Activated T-helper 17 cell treated with anti-CD3 and anti-CD28 coated beads, Interleukin-2, amount 50 U/mL, for 72 hours (primary cell): ENCODE measurements around the gene ZNF592. TPM values are rescaled to one million over a fixed set of nuclear protein-coding genes. Genes with fewer than 3 reads are reported as not detected.
"Not testable (repeated sequence)": the region's sequence is repeated elsewhere in the genome, so short reads cannot be mapped to it uniquely, and the experiment has no call there.

Experiments
- ATAC-seq: fragments of 150-1000 bp; cut with Tn5 transposase; replicated peaks from 2 replicates; pipeline ENCODE4 v1.10.0; 2021; ENCODE audit warnings: mild to moderate bottlenecking, moderate library complexity
- H3K27ac Mint-ChIP-seq: one replicate; pipeline ENCODE4 v1.8.0; 2022; ENCODE audit warnings: mixed read lengths
- H3K27me3 Mint-ChIP-seq: one replicate; pipeline ENCODE4 v1.8.0; 2022; ENCODE audit warnings: mixed read lengths
- H3K36me3 Mint-ChIP-seq: one replicate; pipeline ENCODE4 v1.8.0; 2022; ENCODE audit warnings: low read depth, mild to moderate bottlenecking, mixed read lengths
- H3K4me1 Mint-ChIP-seq: one replicate; pipeline ENCODE4 v1.8.0; 2022; ENCODE audit warnings: mixed read lengths
- H3K4me3 Mint-ChIP-seq: one replicate; pipeline ENCODE4 v1.8.0; 2022; ENCODE audit warnings: mild to moderate bottlenecking, mixed read lengths
- H3K9me3 Mint-ChIP-seq: one replicate; pipeline ENCODE4 v1.8.0; 2022; ENCODE audit warnings: mixed read lengths
- total RNA-seq, 2 donors: library from RNA; stranded (reverse); gene quantifications; one replicate each; pipeline ENCODE4 v1.2.3, GENCODE V29; 2022

Gene ZNF592
- total RNA-seq, 2 donors from 2014 or later: 23.8 to 36.8 TPM

DNA sequence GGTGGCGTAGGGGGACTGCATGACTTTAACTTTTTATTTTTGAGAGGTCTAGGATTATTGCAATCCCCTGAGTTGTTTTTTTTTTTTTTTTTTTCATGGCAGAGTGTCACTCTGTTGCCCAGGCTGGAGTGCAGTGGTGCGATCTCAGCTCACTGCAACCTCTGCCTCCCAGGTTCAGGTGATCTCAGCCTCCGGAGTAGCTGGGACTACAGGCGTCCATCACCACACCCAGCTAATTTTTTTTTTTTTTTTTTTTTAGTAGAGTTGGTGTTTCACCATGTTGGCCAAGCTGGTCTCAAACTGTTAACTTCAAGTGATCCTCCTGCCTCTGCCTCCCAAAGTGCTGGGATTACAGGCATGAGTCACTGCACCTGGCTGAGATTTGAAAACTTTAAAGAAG, 6.5 kb downstream of the ZNF592 start:
- not testable (repeated sequence) for H3K9me3 Mint-ChIP-seq, H3K27me3 Mint-ChIP-seq, ATAC-seq, H3K4me3 Mint-ChIP-seq, H3K27ac Mint-ChIP-seq
- Mint-ChIP-seq H3K4me1 (peaks cover 38% of the 10 kb centered on the region), H3K36me3 (peaks cover 27% of the 10 kb centered on the region)

DNA sequence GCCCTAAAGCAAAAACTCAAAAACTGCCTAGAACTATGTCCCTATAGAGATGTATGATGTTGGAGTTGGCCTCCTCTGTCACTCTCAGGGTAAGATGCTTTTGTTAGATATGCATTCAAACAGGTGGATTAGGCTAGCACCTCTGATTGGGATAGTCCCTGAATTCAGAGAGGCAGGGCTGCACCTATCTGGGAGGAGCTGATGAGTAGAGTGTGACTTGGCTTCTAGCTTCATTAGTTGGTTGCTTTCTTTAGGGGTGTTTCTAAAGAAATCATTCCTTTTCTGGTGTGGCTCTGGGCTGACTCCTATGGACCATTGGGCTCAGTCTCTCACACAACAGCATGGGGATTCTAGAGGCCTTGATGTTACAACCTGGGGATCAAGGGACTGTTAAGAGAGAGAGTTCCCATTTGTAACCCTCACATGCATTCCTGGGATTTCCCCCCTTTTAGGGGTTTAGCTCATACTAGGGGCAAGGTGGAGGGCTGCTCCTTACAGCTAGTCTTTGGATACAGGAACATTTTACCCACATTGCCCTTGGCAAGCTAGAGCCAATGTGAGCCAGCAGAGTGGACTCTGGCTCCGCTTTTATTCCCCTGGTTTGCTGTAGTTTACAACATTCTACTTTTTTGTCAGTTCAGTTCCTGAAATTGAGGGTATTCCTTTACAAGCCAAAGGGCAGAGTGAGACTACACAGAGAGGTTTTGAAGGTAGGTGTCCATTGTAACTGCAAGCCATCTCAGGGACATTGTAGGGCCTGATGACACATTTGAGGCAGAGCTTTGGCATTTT, 7.5 kb downstream of the ZNF592 start:
- Mint-ChIP-seq H3K27ac (peak overlapping the region; percentile 45), H3K9me3 (no peaks in the 10 kb centered on the region)
- ATAC-seq: peak; percentile 31

DNA sequence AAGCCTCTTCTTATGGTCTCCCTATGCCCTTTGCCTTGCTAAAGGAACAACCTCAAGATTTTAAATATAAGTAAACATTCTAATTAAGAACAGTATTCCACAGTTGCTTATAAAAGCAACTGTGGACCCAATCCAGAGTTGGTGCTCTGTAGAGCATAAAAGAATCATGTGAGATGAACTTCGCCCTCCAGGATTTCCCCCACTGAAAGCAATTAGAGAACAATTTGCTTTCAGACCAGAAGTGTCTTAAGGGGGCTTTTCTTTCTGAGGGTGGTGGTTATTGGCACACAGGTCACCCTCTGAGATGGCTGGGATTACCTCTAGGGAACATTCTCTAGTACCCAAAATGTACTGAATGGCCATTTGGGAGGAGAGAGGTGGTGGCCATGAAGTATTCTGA, 10.6 kb downstream of the ZNF592 start:
- ATAC-seq: no peak
- peaks cover 2% of the 10 kb centered on the region for H3K36me3 Mint-ChIP-seq
- peaks cover 14% of the 10 kb centered on the region for H3K4me1 Mint-ChIP-seq
- H3K27me3 Mint-ChIP-seq: no peaks in the 10 kb centered on the region
- peak overlapping the region; percentile 34 for H3K4me3 Mint-ChIP-seq
- no peaks in the 10 kb centered on the region for H3K9me3 Mint-ChIP-seq
- no peak overlapping the region for H3K27ac Mint-ChIP-seq

More for the DNA sequence above, 7.5 kb downstream of the ZNF592 start:
- peaks cover 30% of the 10 kb centered on the region for H3K4me1 Mint-ChIP-seq
- peaks cover 20% of the 10 kb centered on the region for H3K36me3 Mint-ChIP-seq
- no peak overlapping the region for H3K4me3 Mint-ChIP-seq
- H3K27me3 Mint-ChIP-seq: no peaks in the 10 kb centered on the region

DNA sequence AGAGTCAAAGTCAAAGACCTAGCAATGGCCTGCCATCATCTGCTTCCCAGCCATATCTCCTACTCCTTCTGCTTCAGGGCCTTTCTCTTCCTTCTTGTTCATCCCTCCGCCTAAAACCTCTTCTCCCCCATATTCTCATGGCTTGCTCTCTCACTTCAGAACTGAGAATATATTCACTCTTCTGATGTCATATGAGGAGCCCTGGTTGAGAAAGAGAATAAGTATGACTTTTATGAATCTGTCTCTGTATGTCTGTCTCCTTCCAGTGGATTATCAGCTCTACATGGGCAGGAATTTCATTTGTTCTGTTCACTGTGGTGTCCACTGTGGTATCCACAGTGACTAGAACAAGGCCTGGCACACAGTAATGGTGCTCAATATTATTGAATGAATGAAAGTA, 11.8 kb downstream of the ZNF592 start:
- ATAC-seq: peak; percentile 74

DNA sequence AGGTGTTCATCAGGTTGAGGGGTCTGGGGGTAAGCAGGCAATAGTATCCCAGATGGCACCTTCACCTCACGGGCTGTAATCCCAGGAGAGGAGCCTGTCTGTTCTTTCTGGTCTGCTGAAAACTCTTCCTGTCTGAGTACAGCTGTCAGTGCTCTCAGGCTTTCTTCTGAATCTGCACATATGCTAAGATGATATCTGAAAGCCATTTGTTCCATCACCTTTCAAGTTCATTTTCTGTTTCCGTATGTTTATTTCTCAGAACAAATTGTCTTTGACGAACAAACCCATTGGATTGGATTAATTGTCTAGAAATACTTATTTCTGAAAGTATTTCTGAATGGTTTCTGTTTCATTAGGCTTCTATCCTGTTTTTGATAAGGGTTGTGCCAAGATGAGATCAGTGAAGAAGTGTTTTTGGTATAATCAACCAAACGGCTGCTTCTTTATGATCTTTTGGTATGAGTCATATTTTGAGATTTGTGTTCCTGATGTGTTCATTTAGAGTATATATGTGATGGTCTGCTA, 13.3 kb downstream of the ZNF592 start:
- ATAC-seq: peak; percentile 84
- Mint-ChIP-seq H3K27ac (no peak overlapping the region), H3K36me3 (peaks cover 28% of the 10 kb centered on the region), H3K4me3 (no peak overlapping the region), H3K4me1 (peaks cover 17% of the 10 kb centered on the region), H3K9me3 (no peaks in the 10 kb centered on the region), H3K27me3 (no peaks in the 10 kb centered on the region)

More for the DNA sequence above, 11.8 kb downstream of the ZNF592 start:
- Mint-ChIP-seq H3K9me3 (no peaks in the 10 kb centered on the region), H3K4me3 (no peak overlapping the region), H3K27ac (no peak overlapping the region), H3K27me3 (no peaks in the 10 kb centered on the region), H3K4me1 (peaks cover 15% of the 10 kb centered on the region), H3K36me3 (peaks cover 14% of the 10 kb centered on the region)

DNA sequence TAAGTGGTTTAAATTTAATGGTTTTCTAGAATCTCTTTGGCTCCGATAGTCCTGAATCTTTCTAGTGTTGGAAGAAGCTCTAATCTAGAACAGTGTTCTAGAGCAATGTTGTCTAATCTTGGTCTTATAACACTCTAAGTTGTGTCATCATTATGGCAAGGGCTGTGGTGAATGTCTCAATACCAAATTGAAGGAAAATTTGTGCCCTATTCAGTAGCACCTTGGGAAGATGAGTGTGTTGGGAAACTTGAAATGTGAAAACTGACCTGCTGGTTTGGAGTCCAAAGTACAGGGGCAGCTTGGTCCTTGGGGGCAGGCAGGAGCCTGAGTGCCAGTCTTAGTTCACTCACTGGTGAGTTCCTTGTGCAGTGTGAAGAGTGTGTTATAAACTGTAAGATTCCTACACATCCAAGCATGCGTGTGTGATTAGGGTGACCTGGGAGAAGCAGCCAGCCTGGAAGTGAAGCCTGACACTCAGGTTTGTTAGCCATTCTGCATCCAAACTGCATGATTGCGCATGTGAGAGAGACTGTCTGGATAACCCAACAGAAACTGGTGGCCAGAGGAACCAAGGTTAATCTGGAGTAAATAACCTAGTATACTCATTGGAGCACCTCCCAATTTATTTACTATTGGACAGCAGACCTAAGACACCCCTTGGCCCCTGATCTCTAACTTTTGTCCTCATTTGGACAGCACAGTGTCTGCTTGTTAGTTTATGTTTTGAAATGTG, 14.6 kb downstream of the ZNF592 start:
- H3K4me1 Mint-ChIP-seq: peaks cover 17% of the 10 kb centered on the region
- no peaks in the 10 kb centered on the region for H3K27me3 Mint-ChIP-seq
- H3K36me3 Mint-ChIP-seq: peaks cover 42% of the 10 kb centered on the region
- no peak overlapping the region for H3K4me3 Mint-ChIP-seq
- peak overlapping the region; percentile 56 for H3K27ac Mint-ChIP-seq
- H3K9me3 Mint-ChIP-seq: no peaks in the 10 kb centered on the region
- no peak for ATAC-seq

DNA sequence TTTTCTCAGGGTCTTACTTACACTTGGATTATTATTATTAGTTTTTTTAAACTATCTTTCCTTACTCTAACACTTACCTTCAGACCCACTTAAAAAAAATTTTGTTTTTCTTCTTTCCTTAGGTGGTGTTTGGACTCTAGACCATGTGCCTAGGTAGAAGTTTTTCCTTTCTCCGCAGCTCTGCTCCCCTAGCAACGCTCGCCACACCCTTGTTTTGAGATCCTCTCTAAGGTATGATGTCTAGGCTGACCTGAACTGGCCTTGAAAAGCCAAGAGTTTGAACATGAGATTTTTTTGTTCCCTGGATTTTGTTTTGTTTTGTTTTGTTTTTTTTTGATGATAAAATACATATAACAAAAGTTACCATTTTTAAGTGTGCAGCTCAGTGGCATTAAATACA, 16.2 kb downstream of the ZNF592 start:
- no peaks in the 10 kb centered on the region for H3K9me3 Mint-ChIP-seq
- no peaks in the 10 kb centered on the region for H3K27me3 Mint-ChIP-seq
- no peak overlapping the region for H3K4me3 Mint-ChIP-seq
- H3K27ac Mint-ChIP-seq: peak overlapping the region; percentile 56
- ATAC-seq: no peak
- peaks cover 17% of the 10 kb centered on the region for H3K4me1 Mint-ChIP-seq
- H3K36me3 Mint-ChIP-seq: peaks cover 58% of the 10 kb centered on the region

DNA sequence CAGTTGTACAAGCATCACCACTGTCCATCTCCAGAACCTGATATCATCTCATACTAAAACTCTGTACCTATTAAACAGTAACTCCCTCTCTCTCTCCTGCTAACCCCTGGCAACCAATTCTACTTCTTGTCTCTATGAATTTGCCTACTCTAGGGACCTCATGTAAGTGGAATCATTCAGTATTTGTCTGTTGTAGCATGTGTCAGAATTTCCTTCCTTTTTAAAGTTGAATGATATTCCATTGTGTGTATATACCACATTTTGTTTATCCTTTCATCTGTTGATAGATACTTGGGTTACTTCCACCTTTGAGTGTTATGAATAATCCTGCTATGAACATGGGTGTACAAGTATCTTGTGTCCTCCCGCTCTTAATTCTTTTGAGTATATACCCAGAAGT, 16.6 kb downstream of the ZNF592 start:
- H3K27me3 Mint-ChIP-seq: no peaks in the 10 kb centered on the region
- no peak for ATAC-seq
- H3K36me3 Mint-ChIP-seq: peaks cover 62% of the 10 kb centered on the region
- peaks cover 17% of the 10 kb centered on the region for H3K4me1 Mint-ChIP-seq
- H3K27ac Mint-ChIP-seq: peak overlapping the region; percentile 56
- no peak overlapping the region for H3K4me3 Mint-ChIP-seq
- H3K9me3 Mint-ChIP-seq: no peaks in the 10 kb centered on the region

DNA sequence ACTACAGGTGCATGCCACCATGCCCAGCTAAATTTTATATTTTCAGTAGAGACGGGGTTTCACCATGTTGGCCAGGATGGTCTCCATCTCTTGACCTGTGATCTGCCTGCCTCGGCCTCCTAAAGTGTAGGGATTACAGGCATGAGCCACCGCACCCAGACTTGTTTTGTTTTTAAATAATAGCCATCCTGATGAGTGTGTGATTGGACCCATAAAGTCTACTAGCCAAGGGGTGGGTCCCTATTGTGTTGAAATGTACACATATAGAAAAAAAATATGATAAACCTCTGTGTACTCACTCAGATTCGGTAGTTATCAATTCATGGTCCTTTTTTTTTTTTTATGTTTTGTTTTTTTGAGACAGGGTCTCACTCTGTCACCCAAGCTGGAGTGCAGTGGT, 17.3 kb downstream of the ZNF592 start:
- peaks cover 64% of the 10 kb centered on the region for H3K36me3 Mint-ChIP-seq
- ATAC-seq: no peak

DNA sequence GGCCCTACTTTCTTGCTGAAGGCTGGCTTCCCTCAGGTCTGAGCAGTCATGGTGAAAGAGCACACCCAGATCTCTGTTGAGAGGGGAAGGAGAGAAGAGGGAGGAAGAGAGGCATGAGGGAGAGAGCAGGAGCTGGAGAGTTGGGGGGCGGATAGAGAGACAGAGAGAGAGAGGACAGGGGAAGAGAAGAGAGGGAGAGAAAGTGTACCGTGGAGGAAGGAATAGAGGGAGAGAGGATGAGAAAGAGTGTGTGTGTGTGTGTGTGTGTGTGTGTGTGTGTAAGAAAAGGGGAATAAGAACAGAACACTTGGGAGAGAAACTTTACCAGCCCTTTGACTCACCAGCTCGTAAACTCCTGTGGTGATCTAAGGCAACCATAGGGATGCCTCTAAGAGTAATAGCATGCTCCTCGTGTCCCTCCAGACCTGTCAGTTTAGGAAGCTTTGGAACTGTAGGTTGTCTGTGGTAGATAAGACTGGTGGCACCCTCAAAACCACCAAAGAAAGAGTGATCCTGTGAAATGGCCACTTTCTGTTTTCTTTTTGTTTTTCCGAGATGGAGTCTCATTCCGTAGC, 18.2 kb downstream of the ZNF592 start:
- H3K36me3 Mint-ChIP-seq: peaks cover 72% of the 10 kb centered on the region

More for the DNA sequence above, 17.3 kb downstream of the ZNF592 start:
- peaks cover 19% of the 10 kb centered on the region for H3K4me1 Mint-ChIP-seq
- H3K9me3 Mint-ChIP-seq: no peaks in the 10 kb centered on the region
- H3K4me3 Mint-ChIP-seq: no peak overlapping the region
- peak overlapping the region; percentile 81 for H3K27ac Mint-ChIP-seq
- no peaks in the 10 kb centered on the region for H3K27me3 Mint-ChIP-seq

DNA sequence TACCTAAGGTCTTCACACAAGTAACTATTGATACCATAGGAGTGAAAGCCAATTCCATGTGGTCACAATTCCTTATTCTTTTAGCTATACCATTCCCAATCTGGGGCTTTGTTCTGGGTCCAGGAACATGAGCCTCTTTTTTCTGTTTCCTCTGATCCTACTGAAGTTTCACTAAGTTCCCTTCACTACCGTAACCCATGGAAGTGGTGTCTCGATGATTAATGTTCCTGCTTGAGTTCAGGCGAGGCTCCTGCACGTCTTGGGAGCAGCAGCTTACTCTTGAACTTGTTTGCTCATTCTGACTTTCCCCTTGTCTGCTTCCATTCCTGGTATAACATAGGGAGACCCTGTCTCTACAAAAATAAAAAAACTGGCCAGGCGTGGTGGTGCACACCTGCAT, 23.6 kb downstream of the ZNF592 start:
- ATAC-seq: no peak
- H3K4me3 Mint-ChIP-seq: no peak overlapping the region
- H3K27me3 Mint-ChIP-seq: no peaks in the 10 kb centered on the region
- peaks cover 76% of the 10 kb centered on the region for H3K36me3 Mint-ChIP-seq
- H3K4me1 Mint-ChIP-seq: peaks cover 24% of the 10 kb centered on the region
- no peak overlapping the region for H3K27ac Mint-ChIP-seq
- H3K9me3 Mint-ChIP-seq: no peaks in the 10 kb centered on the region

More for the DNA sequence above, 18.2 kb downstream of the ZNF592 start:
- Mint-ChIP-seq H3K27ac (peak overlapping the region; percentile 81), H3K4me3 (no peak overlapping the region), H3K4me1 (peaks cover 26% of the 10 kb centered on the region), H3K9me3 (no peaks in the 10 kb centered on the region), H3K27me3 (no peaks in the 10 kb centered on the region)
- no peak for ATAC-seq

DNA sequence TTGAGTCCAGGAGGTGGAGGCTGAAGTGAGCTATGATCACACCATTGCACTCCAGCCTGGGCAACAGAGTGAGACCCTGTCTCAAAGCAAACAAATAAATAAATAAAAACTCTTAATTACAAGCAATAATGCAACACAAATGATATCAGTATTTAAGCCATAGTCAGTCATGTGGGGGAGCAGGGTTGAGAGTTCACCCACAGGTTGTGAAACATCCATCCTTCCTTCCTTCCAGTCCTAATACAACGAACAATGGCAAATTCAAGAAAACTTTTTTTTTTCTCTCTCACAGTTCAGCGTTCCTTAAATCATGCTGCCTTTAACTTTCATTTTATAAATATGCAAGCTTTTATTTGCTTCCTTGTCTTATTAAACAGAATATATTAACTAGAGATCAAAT, 24.1 kb downstream of the ZNF592 start:
- H3K4me1 Mint-ChIP-seq: peaks cover 24% of the 10 kb centered on the region
- peaks cover 71% of the 10 kb centered on the region for H3K36me3 Mint-ChIP-seq
- no peak overlapping the region for H3K4me3 Mint-ChIP-seq
- no peaks in the 10 kb centered on the region for H3K9me3 Mint-ChIP-seq
- no peaks in the 10 kb centered on the region for H3K27me3 Mint-ChIP-seq
- ATAC-seq: no peak
- H3K27ac Mint-ChIP-seq: no peak overlapping the region

DNA sequence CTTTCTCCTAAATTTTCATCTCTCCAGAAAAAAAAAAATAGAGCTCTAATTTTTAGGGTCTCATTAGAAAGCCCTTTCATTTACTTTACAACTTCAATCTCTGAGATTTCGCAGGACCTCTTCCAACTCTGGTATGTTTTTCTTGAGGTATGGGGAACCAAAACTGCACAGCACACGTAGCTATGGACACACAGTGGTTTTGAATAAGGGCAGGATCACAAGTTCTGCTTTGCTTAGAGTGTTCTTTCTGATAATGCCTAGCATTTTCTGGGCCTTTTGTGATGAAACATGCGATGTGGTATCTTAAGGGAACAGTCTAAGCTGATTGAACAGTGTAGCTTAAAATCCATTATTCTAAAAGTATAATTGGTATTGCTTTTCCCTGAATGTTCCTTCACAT, 25.3 kb downstream of the ZNF592 start:
- Mint-ChIP-seq H3K36me3 (peaks cover 70% of the 10 kb centered on the region), H3K27me3 (no peaks in the 10 kb centered on the region), H3K4me1 (peaks cover 26% of the 10 kb centered on the region), H3K4me3 (no peak overlapping the region), H3K27ac (peak overlapping the region; percentile 7), H3K9me3 (no peaks in the 10 kb centered on the region)
- no peak for ATAC-seq

DNA sequence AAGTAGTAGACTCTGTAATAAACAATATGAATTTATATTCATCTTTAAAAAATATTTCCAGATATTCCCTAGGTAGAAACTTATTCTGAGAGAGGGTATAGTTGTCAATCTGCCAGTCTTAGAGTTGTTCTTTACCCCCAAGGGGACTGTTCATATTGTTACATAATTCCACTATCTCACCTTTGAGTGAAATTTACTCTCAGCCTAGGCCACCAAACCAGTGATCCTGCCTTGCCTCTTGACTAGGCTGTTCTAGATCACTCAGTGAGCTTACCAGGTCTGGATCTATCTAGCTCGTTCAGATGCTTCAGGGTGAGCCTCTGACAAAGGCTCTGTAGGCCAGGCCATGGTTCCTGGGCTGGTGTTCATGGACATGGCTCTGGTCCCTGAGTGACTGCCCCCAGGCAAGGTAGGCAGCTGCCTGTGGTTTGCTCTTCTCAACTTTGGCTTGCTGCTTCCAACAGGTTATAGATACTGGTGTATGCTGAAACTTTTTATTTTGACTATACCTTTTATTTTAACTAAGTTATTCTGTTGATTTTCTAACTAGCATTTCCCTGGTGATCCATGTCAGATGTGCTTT, 27.6 kb downstream of the ZNF592 start:
- ATAC-seq: no peak
- H3K4me3 Mint-ChIP-seq: no peak overlapping the region
- H3K9me3 Mint-ChIP-seq: no peaks in the 10 kb centered on the region
- peaks cover 20% of the 10 kb centered on the region for H3K4me1 Mint-ChIP-seq
- H3K27ac Mint-ChIP-seq: no peak overlapping the region
- no peaks in the 10 kb centered on the region for H3K27me3 Mint-ChIP-seq
- peaks cover 63% of the 10 kb centered on the region for H3K36me3 Mint-ChIP-seq
